Measurements from ENCODE around the gene PANK4. TPM values are rescaled to one million over a fixed set of nuclear protein-coding genes. Genes with fewer than 3 reads are reported as not detected.

PANK4 gene
- total RNA-seq, 2 experiments from 2014 or later: 42.9 to 47.0 TPM

- no peak for ATAC-seq (ENCODE audit: poor library complexity)
Observed at GRCh38 chr1:2508751-2509150, 17.6 kb downstream of the PANK4 start.

DNA sequence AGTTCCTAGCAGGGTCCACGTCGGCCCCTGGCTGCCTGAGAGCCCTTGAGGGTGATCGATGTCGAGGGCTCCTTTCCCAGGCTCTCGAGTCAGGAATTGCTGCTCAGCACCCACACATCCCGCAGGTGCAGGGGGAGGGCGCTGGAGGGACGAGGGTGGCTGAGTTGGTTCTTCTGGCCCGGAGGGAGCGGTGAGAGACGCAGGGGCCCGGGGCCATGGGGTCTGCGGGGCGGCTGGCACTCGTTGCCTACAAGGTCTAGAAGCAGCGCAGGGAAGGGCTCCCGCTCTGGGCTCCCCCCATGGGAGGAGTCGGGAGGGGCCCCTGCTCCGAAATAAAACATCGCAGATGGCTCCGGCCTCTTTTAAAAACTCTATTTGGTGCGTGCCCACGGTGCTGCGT is 18.2 kb downstream of the PANK4 start:
- peaks cover 39% of the 10 kb centered on the region for H3K36me3 Mint-ChIP-seq (ENCODE audit: low read depth)
- no peaks in the 10 kb centered on the region for H3K4me1 ChIP-seq (ENCODE audit: insufficient read depth, low read length)
- no peak overlapping the region for H3K27ac ChIP-seq (ENCODE audit: low read depth in 1 of 2, low read length in 2 of 2)
- H3K27me3 ChIP-seq (ENCODE audit: control insufficient read depth in 1 of 2, insufficient read depth in 2 of 2, low read length in 2 of 2): no peaks in the 10 kb centered on the region
- H3K27me3 Mint-ChIP-seq: no peaks in the 10 kb centered on the region
- H3K27ac Mint-ChIP-seq: no peak overlapping the region
- no peaks in the 10 kb centered on the region for H3K4me1 Mint-ChIP-seq (ENCODE audit: low read depth)
- intact Hi-C loops (cut with DNase I, micrococcal nuclease): no loop called here
- ChIA-PET CTCF (no interaction called here), POLR2A (no interaction called here)
- peaks cover 52% of the 10 kb centered on the region for H3K36me3 ChIP-seq (ENCODE audit: insufficient read depth, low read length)
- TF ChIP-seq, protein P1, sequence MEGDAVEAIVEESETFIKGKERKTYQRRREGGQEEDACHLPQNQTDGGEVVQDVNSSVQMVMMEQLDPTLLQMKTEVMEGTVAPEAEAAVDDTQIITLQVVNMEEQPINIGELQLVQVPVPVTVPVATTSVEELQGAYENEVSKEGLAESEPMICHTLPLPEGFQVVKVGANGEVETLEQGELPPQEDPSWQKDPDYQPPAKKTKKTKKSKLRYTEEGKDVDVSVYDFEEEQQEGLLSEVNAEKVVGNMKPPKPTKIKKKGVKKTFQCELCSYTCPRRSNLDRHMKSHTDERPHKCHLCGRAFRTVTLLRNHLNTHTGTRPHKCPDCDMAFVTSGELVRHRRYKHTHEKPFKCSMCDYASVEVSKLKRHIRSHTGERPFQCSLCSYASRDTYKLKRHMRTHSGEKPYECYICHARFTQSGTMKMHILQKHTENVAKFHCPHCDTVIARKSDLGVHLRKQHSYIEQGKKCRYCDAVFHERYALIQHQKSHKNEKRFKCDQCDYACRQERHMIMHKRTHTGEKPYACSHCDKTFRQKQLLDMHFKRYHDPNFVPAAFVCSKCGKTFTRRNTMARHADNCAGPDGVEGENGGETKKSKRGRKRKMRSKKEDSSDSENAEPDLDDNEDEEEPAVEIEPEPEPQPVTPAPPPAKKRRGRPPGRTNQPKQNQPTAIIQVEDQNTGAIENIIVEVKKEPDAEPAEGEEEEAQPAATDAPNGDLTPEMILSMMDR (IDR thresholded peaks at IDR 0.05): no peak
- no peak for ATAC-seq (ENCODE audit: poor library complexity)
- H3K9me3 Mint-ChIP-seq: no peaks in the 10 kb centered on the region
- no peak overlapping the region for H3K4me3 ChIP-seq (ENCODE audit: low read length)
- H3K9me3 ChIP-seq (ENCODE audit: control insufficient read depth in 1 of 2, insufficient read depth in 1 of 2, low read length in 2 of 2): peaks cover 0 to 1% of the 10 kb centered on the region in 2 experiments
- DNase-seq: no peak
- H3K4me3 Mint-ChIP-seq: no peak overlapping the region

More at GRCh38 chr1:2508751-2509150, 17.6 kb downstream of the PANK4 start:
- Mint-ChIP-seq H3K9me3 (no peaks in the 10 kb centered on the region), H3K36me3 (ENCODE audit: low read depth) (peaks cover 42% of the 10 kb centered on the region), H3K27ac (no peak overlapping the region), H3K4me1 (ENCODE audit: low read depth) (no peaks in the 10 kb centered on the region), H3K27me3 (no peaks in the 10 kb centered on the region), H3K4me3 (no peak overlapping the region)
- Histone ChIP-seq H3K9me3 (ENCODE audit: control insufficient read depth in 1 of 2, insufficient read depth in 1 of 2, low read length in 2 of 2) (no peaks in the 10 kb centered on the region), H3K4me3 (ENCODE audit: low read length) (no peak overlapping the region), H3K27ac (ENCODE audit: low read depth in 1 of 2, low read length in 2 of 2) (no peak overlapping the region), H3K4me1 (ENCODE audit: insufficient read depth, low read length) (no peaks in the 10 kb centered on the region), H3K36me3 (ENCODE audit: insufficient read depth, low read length) (peaks cover 58% of the 10 kb centered on the region), H3K27me3 (ENCODE audit: control insufficient read depth in 1 of 2, insufficient read depth in 2 of 2, low read length in 2 of 2) (no peaks in the 10 kb centered on the region)
- POLR2A ChIA-PET: no interaction called here
- TF ChIP-seq, protein P1 (IDR thresholded peaks at IDR 0.05): no peak
- intact Hi-C loops (cut with DNase I, micrococcal nuclease): no loop called here
- no peak for DNase-seq
- CTCF ChIA-PET: no interaction called here

GRCh38 chr1:2507744-2508155 is 18.6 kb downstream of the PANK4 start:
- H3K4me3 Mint-ChIP-seq: no peak overlapping the region
- H3K27ac ChIP-seq (ENCODE audit: low read depth in 1 of 2, low read length in 2 of 2): no peak overlapping the region
- no peaks in the 10 kb centered on the region for H3K27me3 ChIP-seq (ENCODE audit: control insufficient read depth in 1 of 2, insufficient read depth in 2 of 2, low read length in 2 of 2)
- CTCF ChIA-PET: no interaction called here
- H3K9me3 ChIP-seq (ENCODE audit: control insufficient read depth in 1 of 2, insufficient read depth in 1 of 2, low read length in 2 of 2): peaks cover 0 to 6% of the 10 kb centered on the region in 2 experiments
- H3K27ac Mint-ChIP-seq: no peak overlapping the region
- peaks cover 39% of the 10 kb centered on the region for H3K36me3 Mint-ChIP-seq (ENCODE audit: low read depth)
- no peaks in the 10 kb centered on the region for H3K9me3 Mint-ChIP-seq
- no peak for DNase-seq
- H3K4me3 ChIP-seq (ENCODE audit: low read length): no peak overlapping the region
- H3K4me1 Mint-ChIP-seq (ENCODE audit: low read depth): no peaks in the 10 kb centered on the region
- no peaks in the 10 kb centered on the region for H3K4me1 ChIP-seq (ENCODE audit: insufficient read depth, low read length)
- peaks cover 48% of the 10 kb centered on the region for H3K36me3 ChIP-seq (ENCODE audit: insufficient read depth, low read length)
- intact Hi-C loops (cut with DNase I, micrococcal nuclease): no loop called here
- no peaks in the 10 kb centered on the region for H3K27me3 Mint-ChIP-seq
- POLR2A ChIA-PET: interaction anchor here (0.6 to 1.3 kb wide), 2 partner anchors 16 to 858 kb away, joined by 3 to 4 read pairs; no protein-coding TSS in a partner anchor
- no peak for ATAC-seq (ENCODE audit: poor library complexity)
- TF ChIP-seq, protein P1 (IDR thresholded peaks at IDR 0.05): no peak
